Bronchial epithelial cell (primary cell): ENCODE data around the gene MAP7D1. TPM values are rescaled to one million over a fixed set of nuclear protein-coding genes. Genes with fewer than 3 reads are reported as not detected.
A peak's percentile ranks its signal among the peaks of the same experiment; 100 is the strongest.
"Not testable (repeated sequence)": the region's sequence is repeated elsewhere in the genome, so short reads cannot be mapped to it uniquely, and the experiment has no call there.

Source experiments
- DNase-seq: peaks from one replicate; pipeline ENCODE4 v3.0.0-alpha.2; 2010; ENCODE audit warnings: low read depth
- FAIRE-seq: peaks from 2 replicates; lab custom pipeline; 2011; peaks lifted over from hg19 to GRCh38; lab: Jason Lieb, UNC
- H3K27me3 ChIP-seq: 2 replicates; pipeline ENCODE4 v1.5.1; 2011; ENCODE audit warnings: low read length; ENCODE audit not compliant: control insufficient read depth, insufficient read depth
- H3K36me3 ChIP-seq: 2 replicates; pipeline ENCODE4 v1.5.1; 2011; ENCODE audit warnings: low read length; ENCODE audit not compliant: control insufficient read depth, insufficient read depth
- H3K4me3 ChIP-seq: 2 replicates; pipeline ENCODE4 v1.5.1; 2011; ENCODE audit warnings: mild to moderate bottlenecking, low read depth, low read length, control low read depth
- CTCF ChIP-seq: IDR thresholded peaks from 2 replicates; pipeline ENCODE4 v1.5.1; 2011; ENCODE audit warnings: mild to moderate bottlenecking, moderate library complexity, low read length, control low read depth, inconsistent platforms; ENCODE audit not compliant: insufficient read depth, severe bottlenecking
- total RNA-seq: library from RNA; depleted of rRNA; stranded (reverse); fragments of >200 nt; gene quantifications from 2 replicates; pipeline ENCODE4 v1.2.1, GENCODE V29; 2014

Gene MAP7D1
- total RNA-seq, 1 donor from 2014 or later, result 54.5 TPM

- no peak for TF ChIP-seq CTCF
- no peak for DNase-seq
- peaks cover 25% of the 10 kb centered on the region for H3K36me3 ChIP-seq
- no peak overlapping the region for H3K4me3 ChIP-seq
- no peak for FAIRE-seq
- no peaks in the 10 kb centered on the region for H3K27me3 ChIP-seq
Observed at GRCh38 chr1:36182734-36183133, 26.8 kb downstream of the MAP7D1 start.

GRCh38 chr1:36183309-36183856 is 27.4 kb downstream of the MAP7D1 start:
- no peak for TF ChIP-seq CTCF
- FAIRE-seq (no peak), DNase-seq (peak; percentile 38)
- no peak overlapping the region for H3K4me3 ChIP-seq
- H3K27me3 ChIP-seq, result no peaks in the 10 kb centered on the region
- H3K36me3 ChIP-seq, result peaks cover 21% of the 10 kb centered on the region

- peak; percentile 98 for FAIRE-seq
- Histone ChIP-seq H3K27me3 (no peaks in the 10 kb centered on the region), H3K4me3 (no peak overlapping the region), H3K36me3 (no peaks in the 10 kb centered on the region)
- peak; percentile 85 for DNase-seq
- peak; percentile 92 for TF ChIP-seq CTCF
Observed at GRCh38 chr1:36187800-36188593, 32.0 kb downstream of the MAP7D1 start.

GRCh38 chr1:36196805-36197204 is 40.8 kb downstream of the MAP7D1 start:
- not testable (repeated sequence) for H3K27me3 ChIP-seq, H3K4me3 ChIP-seq, DNase-seq, H3K36me3 ChIP-seq, FAIRE-seq

GRCh38 chr1:36198641-36199040 is 42.7 kb downstream of the MAP7D1 start:
- FAIRE-seq (no peak), DNase-seq (no peak)
- H3K27me3 ChIP-seq, result no peaks in the 10 kb centered on the region
- H3K4me3 ChIP-seq, result no peak overlapping the region
- no peaks in the 10 kb centered on the region for H3K36me3 ChIP-seq
- no peak for TF ChIP-seq CTCF

- DNase-seq (peak; percentile 65), FAIRE-seq (no peak)
- TF ChIP-seq CTCF, result no peak
Observed at GRCh38 chr1:36199934-36200741, 44.2 kb downstream of the MAP7D1 start.

More at GRCh38 chr1:36199934-36200741, 44.2 kb downstream of the MAP7D1 start:
- H3K27me3 ChIP-seq, result no peaks in the 10 kb centered on the region
- H3K36me3 ChIP-seq, result no peaks in the 10 kb centered on the region
- no peak overlapping the region for H3K4me3 ChIP-seq
